ENCODE data around the gene ISX.

DNA sequence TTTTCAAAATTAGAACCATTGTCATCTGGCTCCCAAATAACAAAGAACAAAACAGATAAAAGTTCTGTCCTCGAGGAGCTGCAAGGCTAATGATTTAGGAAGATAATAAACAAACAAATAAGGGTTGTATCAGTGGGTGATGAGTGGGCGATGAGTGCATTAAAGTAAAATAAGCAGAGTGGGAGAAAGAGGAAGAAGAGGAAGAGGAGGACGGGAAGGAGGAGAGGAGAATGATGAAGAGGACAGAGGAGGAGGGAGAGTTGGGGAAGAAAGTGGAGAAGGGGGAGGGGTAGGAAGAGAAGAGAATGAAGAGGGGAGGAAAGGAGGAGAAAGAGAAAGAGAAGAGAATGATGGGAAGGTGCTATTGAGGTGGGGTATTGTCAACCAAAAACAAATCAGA, 33.4 kb upstream of the ISX start:
- no peak for TF ChIP-seq POLR2A (IDR thresholded peaks at IDR 0.05)
- TF ChIP-seq, protein P1, sequence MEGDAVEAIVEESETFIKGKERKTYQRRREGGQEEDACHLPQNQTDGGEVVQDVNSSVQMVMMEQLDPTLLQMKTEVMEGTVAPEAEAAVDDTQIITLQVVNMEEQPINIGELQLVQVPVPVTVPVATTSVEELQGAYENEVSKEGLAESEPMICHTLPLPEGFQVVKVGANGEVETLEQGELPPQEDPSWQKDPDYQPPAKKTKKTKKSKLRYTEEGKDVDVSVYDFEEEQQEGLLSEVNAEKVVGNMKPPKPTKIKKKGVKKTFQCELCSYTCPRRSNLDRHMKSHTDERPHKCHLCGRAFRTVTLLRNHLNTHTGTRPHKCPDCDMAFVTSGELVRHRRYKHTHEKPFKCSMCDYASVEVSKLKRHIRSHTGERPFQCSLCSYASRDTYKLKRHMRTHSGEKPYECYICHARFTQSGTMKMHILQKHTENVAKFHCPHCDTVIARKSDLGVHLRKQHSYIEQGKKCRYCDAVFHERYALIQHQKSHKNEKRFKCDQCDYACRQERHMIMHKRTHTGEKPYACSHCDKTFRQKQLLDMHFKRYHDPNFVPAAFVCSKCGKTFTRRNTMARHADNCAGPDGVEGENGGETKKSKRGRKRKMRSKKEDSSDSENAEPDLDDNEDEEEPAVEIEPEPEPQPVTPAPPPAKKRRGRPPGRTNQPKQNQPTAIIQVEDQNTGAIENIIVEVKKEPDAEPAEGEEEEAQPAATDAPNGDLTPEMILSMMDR (IDR thresholded peaks at IDR 0.05), result no peak
